Gastrocnemius medialis (tissue), 4 donors: ENCODE measurements around the gene CPEB3. TPM values are rescaled to one million over a fixed set of nuclear protein-coding genes. Genes with fewer than 3 reads are reported as not detected.

Experiments used
- ATAC-seq, 2 donors: fragments of 150-250 bp; one replicate each; pipeline ENCODE4 v1.9.1; 2016
- DNase-seq, 2 donors: peaks; one replicate each; pipeline ENCODE4 v3.0.0-alpha.2; 2019
- H3K27ac ChIP-seq, 4 donors: fragments of 200-600 bp; sonication (generic); 1 replicate in 1 of 4; 2 replicates in 3 of 4; pipeline ENCODE4 v1.5.1; 2016 to 2018; ENCODE audit warnings: mild to moderate bottlenecking in 2 of 4, moderate library complexity in 1 of 4
- H3K27me3 ChIP-seq, 3 donors: fragments of 200-600 bp; sonication (generic) in 2 of 3; 1 replicate in 1 of 3; 2 replicates in 2 of 3; pipeline versions ENCODE4 v1.5.1 to v1.6.0; 2016 to 2019; ENCODE audit warnings: mild to moderate bottlenecking in 1 of 3, moderate library complexity in 1 of 3
- H3K36me3 ChIP-seq, 2 donors: fragments of 200-600 bp; sonication (generic) in 1 of 2; one replicate each; pipeline ENCODE4 v1.5.1; 2017 to 2018
- H3K4me1 ChIP-seq, 2 donors: fragments of 200-600 bp; sonication (generic) in 1 of 2; one replicate each; pipeline ENCODE4 v1.5.1; 2016 to 2017; ENCODE audit warnings: mild to moderate bottlenecking in 2 of 2
- H3K4me3 ChIP-seq, 4 donors: fragments of 200-600 bp; sonication (generic) in 3 of 4; 1 replicate in 1 of 4; 2 replicates in 3 of 4; pipeline ENCODE4 v1.5.1; 2016 to 2019; ENCODE audit warnings: mild to moderate bottlenecking in 2 of 4
- H3K9me3 ChIP-seq, 3 donors: fragments of 200-600 bp; sonication (generic) in 2 of 3; 1 replicate in 1 of 3; 2 replicates in 2 of 3; pipeline ENCODE4 v1.5.1; 2016 to 2019
- POLR2A ChIP-seq, 2 donors: fragments of 450-650 bp; IDR thresholded peaks; one replicate each; pipeline ENCODE4 v1.6.1; 2017; ENCODE audit warnings: antibody characterized with exemption in 2 of 2, mild to moderate bottlenecking in 2 of 2, moderate library complexity in 2 of 2
- in situ Hi-C, 4 donors: fragments of 200-750 bp; cut with MboI; loops; one replicate each; pipeline versions ENCODE4 v1.15.0 to v1.8.0; 2017; ENCODE audit warnings: low sequenced_read_pairs in 4 of 4
- intact Hi-C: fragments of 100-400 bp; cut with DNase I; formaldehyde crosslinking; loops from one replicate; pipeline ENCODE4 v1.15.1; 2023; ENCODE audit warnings: low total_unique reads
- total RNA-seq, 4 donors: library from RNA; depleted of rRNA; stranded (reverse); fragments of >200 nt; gene quantifications; one replicate each; pipeline versions ENCODE4 v1.1.0 to v1.2.3, GENCODE V29; 2016
- TF ChIP-seq, protein P1 (sequence below), 5 experiments: fragments of 450-650 bp in 3 of 5; fragments of 200-600 bp in 2 of 5; sonication (generic) in 2 of 5; IDR thresholded peaks in 4 of 5; conservative IDR thresholded peaks in 1 of 5; 1 replicate in 4 of 5; 2 replicates in 1 of 5; pipeline ENCODE4 v1.5.1; 2016 to 2019; ENCODE audit warnings: antibody characterized with exemption in 5 of 5, mild to moderate bottlenecking in 3 of 5, moderate library complexity in 3 of 5

The CPEB3 gene
- total RNA-seq, 4 donors from 2014 or later = 14.5 to 22.5 (median 18.0) TPM

DNA sequence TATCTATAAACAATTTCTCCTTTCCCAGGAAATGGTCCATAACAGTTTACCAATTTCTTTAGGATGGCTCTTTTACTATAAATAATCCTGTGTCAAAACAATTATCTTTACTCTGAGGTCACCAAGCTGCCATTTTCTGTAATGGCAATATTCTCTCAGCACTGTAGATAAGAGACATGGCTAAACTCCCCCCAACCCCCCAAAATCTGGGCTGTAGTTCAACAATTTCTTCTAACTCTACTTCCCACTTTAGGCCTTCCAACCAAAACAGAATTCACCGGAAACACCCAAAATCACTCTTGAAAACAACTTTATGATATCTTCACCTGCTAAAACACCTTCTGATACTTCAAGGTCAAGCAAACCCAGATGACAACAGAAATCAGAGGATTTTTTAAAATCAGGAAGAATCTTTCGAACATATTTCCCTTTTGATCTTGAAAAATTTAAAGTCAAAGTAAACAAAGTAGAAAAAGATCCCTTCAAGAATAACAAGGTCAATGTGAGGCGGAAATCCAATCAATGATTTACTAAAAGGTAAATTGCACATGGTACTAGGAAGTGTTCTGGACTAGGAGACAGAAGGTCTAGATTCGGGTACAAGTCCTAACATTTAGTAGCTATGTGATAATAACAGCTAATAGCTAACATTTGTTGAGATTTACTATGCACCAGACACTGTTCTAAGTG is 176.8 kb downstream of the CPEB3 start:
- no peaks in the 10 kb centered on the region for H3K36me3 ChIP-seq
- H3K9me3 ChIP-seq = no peaks in the 10 kb centered on the region
- no peak for ATAC-seq
- peaks cover 27 to 32% of the 10 kb centered on the region in 2 donors for H3K4me1 ChIP-seq
- H3K27me3 ChIP-seq = no peaks in the 10 kb centered on the region
- intact Hi-C loops (no loop called here), in situ Hi-C loops (no loop called here)
- H3K4me3 ChIP-seq = no peak overlapping the region
- H3K27ac ChIP-seq = no peak overlapping the region
- TF ChIP-seq, protein P1, sequence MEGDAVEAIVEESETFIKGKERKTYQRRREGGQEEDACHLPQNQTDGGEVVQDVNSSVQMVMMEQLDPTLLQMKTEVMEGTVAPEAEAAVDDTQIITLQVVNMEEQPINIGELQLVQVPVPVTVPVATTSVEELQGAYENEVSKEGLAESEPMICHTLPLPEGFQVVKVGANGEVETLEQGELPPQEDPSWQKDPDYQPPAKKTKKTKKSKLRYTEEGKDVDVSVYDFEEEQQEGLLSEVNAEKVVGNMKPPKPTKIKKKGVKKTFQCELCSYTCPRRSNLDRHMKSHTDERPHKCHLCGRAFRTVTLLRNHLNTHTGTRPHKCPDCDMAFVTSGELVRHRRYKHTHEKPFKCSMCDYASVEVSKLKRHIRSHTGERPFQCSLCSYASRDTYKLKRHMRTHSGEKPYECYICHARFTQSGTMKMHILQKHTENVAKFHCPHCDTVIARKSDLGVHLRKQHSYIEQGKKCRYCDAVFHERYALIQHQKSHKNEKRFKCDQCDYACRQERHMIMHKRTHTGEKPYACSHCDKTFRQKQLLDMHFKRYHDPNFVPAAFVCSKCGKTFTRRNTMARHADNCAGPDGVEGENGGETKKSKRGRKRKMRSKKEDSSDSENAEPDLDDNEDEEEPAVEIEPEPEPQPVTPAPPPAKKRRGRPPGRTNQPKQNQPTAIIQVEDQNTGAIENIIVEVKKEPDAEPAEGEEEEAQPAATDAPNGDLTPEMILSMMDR (IDR thresholded peaks at IDR 0.05 in 4 of 5, conservative IDR thresholded peaks at IDR 0.05 in 1 of 5) = no peak
- no peak for TF ChIP-seq POLR2A (IDR thresholded peaks at IDR 0.05)
- no peak for DNase-seq

DNA sequence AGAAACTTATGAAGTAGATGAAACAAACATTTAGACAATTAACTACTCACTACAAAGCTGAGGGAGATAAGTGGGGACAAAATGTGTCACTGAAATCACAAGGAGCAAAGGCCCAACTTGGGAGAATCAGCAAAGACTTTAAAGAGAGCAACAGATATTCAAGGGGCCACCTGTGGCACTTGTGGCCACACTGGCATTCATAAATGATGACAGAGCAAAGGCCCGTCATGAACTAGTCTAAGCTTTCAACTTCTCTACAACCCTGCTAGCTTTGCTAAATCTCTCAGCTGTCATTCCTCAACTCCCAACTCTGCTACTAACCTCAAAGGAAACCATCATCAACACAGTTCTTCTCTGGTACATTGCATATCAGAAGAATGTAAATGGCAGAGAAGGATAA is 178.4 kb downstream of the CPEB3 start:
- in situ Hi-C loops = no loop called here

DNA sequence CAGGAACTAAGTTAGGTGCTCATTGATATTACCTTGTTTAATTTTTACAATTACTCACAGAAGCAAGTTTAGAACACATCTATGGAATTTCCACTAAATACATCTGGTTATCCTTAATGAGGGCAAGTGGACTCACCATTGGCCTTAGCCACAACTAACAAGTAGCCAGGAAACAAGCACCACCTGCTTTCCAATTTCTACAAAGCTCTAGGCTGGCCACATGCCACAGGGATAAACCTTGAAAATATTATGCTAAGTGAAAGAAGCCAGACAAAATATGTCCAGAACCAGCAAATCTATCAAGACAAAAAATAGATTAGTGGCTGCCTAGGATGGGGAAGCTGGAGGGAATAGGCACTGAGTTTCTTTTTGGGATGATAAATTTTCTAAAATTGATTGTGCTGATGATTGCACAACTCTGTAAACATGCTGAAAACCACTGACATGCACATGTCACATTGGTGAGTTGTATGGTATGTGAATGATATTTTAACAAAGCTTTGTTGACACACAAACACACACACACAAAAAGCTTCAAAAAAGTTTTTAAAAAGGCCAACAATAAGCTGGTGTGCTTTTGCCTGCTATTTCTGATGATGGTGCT is 179.4 kb downstream of the CPEB3 start:
- intact Hi-C loops (no loop called here), in situ Hi-C loops (no loop called here)
- Histone ChIP-seq H3K4me1 (peaks cover 51 to 54% of the 10 kb centered on the region in 2 donors), H3K27ac (peak overlapping the region in 3 of 4 donors; percentile 2 to 5 (median 4)), H3K36me3 (no peaks in the 10 kb centered on the region), H3K9me3 (no peaks in the 10 kb centered on the region), H3K4me3 (no peak overlapping the region), H3K27me3 (no peaks in the 10 kb centered on the region)
- TF ChIP-seq, protein P1 (IDR thresholded peaks at IDR 0.05 in 4 of 5, conservative IDR thresholded peaks at IDR 0.05 in 1 of 5) = no peak
- TF ChIP-seq POLR2A (IDR thresholded peaks at IDR 0.05) = no peak
- DNase-seq = no peak
- no peak for ATAC-seq

More for the DNA sequence above, 178.4 kb downstream of the CPEB3 start:
- ATAC-seq (no peak), DNase-seq (no peak)
- TF ChIP-seq POLR2A (IDR thresholded peaks at IDR 0.05) = no peak
- TF ChIP-seq, protein P1 (IDR thresholded peaks at IDR 0.05 in 4 of 5, conservative IDR thresholded peaks at IDR 0.05 in 1 of 5) = no peak
- no peaks in the 10 kb centered on the region for H3K36me3 ChIP-seq
- H3K27ac ChIP-seq = no peak overlapping the region
- no peaks in the 10 kb centered on the region for H3K9me3 ChIP-seq
- peaks cover 43 to 47% of the 10 kb centered on the region in 2 donors for H3K4me1 ChIP-seq
- H3K27me3 ChIP-seq = no peaks in the 10 kb centered on the region
- intact Hi-C loops = no loop called here
- H3K4me3 ChIP-seq = no peak overlapping the region

DNA sequence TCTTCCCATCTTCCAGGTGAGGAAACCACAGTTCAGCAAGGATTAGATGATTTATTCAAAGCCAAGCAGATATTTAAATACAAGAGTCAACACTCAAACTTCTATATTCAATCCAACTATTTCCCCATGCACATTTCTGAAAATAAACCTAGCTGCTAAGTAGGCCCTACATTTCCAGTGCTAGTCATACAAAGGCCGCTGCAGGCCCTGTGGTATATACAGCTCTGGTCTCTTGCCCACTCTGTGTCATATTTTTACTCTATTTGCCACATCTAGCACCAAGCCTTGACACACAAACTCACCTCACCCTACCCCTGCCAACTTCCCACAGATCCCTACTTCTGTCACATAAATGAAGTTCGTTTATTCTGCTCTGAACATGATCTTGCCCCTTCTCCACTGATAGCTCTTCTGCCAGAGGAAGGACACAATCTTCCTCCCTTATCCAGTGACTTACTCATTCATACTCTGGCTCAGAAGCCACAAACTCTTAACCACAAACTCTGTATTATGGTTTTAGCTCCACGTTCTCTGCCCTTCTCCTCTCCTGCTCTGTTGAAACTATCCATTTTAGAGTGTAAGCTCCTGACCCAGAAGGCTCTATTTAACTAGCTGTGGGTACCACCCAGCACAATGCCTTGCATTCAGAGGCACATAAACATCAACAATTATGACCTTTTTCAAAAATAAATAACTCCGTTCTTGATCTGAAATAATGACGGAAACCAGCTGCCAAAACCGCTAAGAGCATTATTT is 180.7 kb downstream of the CPEB3 start:
- peaks cover 51 to 54% of the 10 kb centered on the region in 2 donors for H3K4me1 ChIP-seq
- TF ChIP-seq, protein P1 (IDR thresholded peaks at IDR 0.05 in 4 of 5, conservative IDR thresholded peaks at IDR 0.05 in 1 of 5) = no peak
- TF ChIP-seq POLR2A (IDR thresholded peaks at IDR 0.05) = no peak
- H3K27ac ChIP-seq = peak overlapping the region; percentile 2 to 66 (median 26)
- H3K9me3 ChIP-seq = no peaks in the 10 kb centered on the region
- intact Hi-C loops = no loop called here
- no peak for ATAC-seq
- in situ Hi-C loops = no loop called here
- no peak for DNase-seq
- no peaks in the 10 kb centered on the region for H3K36me3 ChIP-seq
- H3K4me3 ChIP-seq = no peak overlapping the region
- no peaks in the 10 kb centered on the region for H3K27me3 ChIP-seq
